Esophagus muscularis mucosa (tissue), 4 donors: Measurements from ENCODE around the gene BIRC6. TPM values are rescaled to one million over a fixed set of nuclear protein-coding genes. Genes with fewer than 3 reads are reported as not detected.

ENCODE experiments used
- DNase-seq: peaks from one replicate; pipeline ENCODE4 v3.0.0-alpha.2; 2017; ENCODE audit errors: extremely low spot score
- H3K27ac ChIP-seq, 4 donors: fragments of 200-600 bp; sonication (generic); replicated peaks in 1 of 4; 1 replicate in 3 of 4; 2 replicates in 1 of 4; pipeline ENCODE4 v1.5.1; 2016 to 2019; ENCODE audit warnings: mild to moderate bottlenecking in 1 of 4
- H3K27me3 ChIP-seq, 4 donors: fragments of 200-600 bp; sonication (generic); one replicate each; pipeline versions ENCODE4 v1.5.1 to v1.6.0; 2016 to 2019
- H3K36me3 ChIP-seq, 4 donors: fragments of 200-600 bp; sonication (generic); one replicate each; pipeline ENCODE4 v1.5.1; 2016 to 2019
- H3K4me1 ChIP-seq, 4 donors: fragments of 200-600 bp; sonication (generic); one replicate each; pipeline ENCODE4 v1.5.1; 2016 to 2019
- H3K4me3 ChIP-seq, 4 donors: fragments of 200-600 bp; sonication (generic); 1 replicate in 2 of 4; 2 replicates in 2 of 4; pipeline ENCODE4 v1.5.1; 2016 to 2019; ENCODE audit warnings: mild to moderate bottlenecking in 4 of 4, moderate library complexity in 1 of 4
- H3K9me3 ChIP-seq, 4 donors: fragments of 200-600 bp; sonication (generic); 1 replicate in 3 of 4; 2 replicates in 1 of 4; pipeline ENCODE4 v1.5.1; 2016 to 2019
- CTCF ChIP-seq, 3 experiments: fragments of 200-600 bp in 2 of 3; fragments of 450-650 bp in 1 of 3; sonication (generic) in 2 of 3; IDR thresholded peaks; one replicate each; pipeline ENCODE4 v1.5.1; 2017 to 2019; ENCODE audit warnings: antibody characterized with exemption in 3 of 3, mild to moderate bottlenecking in 2 of 3, moderate library complexity in 1 of 3
- EP300 ChIP-seq: sonication (generic); formaldehyde crosslinking; IDR thresholded peaks from one replicate; pipeline ENCODE4 v1.6.1; 2017; ENCODE audit warnings: antibody characterized with exemption
- POLR2A ChIP-seq: fragments of 450-650 bp; IDR thresholded peaks from one replicate; pipeline ENCODE4 v1.6.1; 2017; ENCODE audit warnings: antibody characterized with exemption, moderate library complexity, mild to moderate bottlenecking, low read depth
- POLR2AphosphoS5 ChIP-seq, 2 donors: sonication (generic); formaldehyde crosslinking; IDR thresholded peaks; one replicate each; pipeline ENCODE4 v1.6.1; 2017; ENCODE audit warnings: antibody characterized with exemption in 2 of 2
- WGBS: methylation state at CpG from one replicate; pipeline ENCODE4 v1.1.5; 2018; 5-methylcytosine and 5-hydroxymethylcytosine counted together
- intact Hi-C: fragments of 100-400 bp; cut with DNase I; formaldehyde crosslinking; loops from one replicate; pipeline ENCODE4 v1.15.1; 2023
- total RNA-seq, 4 donors: library from RNA; depleted of rRNA; stranded (reverse); fragments of >200 nt; gene quantifications; one replicate each; pipeline versions ENCODE4 v1.1.0 to v1.2.1, GENCODE V29; 2016

The BIRC6 gene
- total RNA-seq, 4 donors from 2014 or later = 74.2 to 103 (median 79.8) TPM

- intact Hi-C loops = no loop called here
- 97% methylated on average over 2 of the region's 2 CpGs for WGBS
- TF ChIP-seq CTCF (IDR thresholded peaks at IDR 0.05) (no peak), POLR2A (no peak), EP300 (no peak), POLR2AphosphoS5 (IDR thresholded peaks at IDR 0.05) (no peak)
- peaks cover 0 to 5% (median 0%) of the 10 kb centered on the region in 4 donors for H3K4me1 ChIP-seq
- H3K27me3 ChIP-seq = no peaks in the 10 kb centered on the region
- H3K4me3 ChIP-seq = no peak overlapping the region
- DNase-seq = no peak
- peaks cover 13 to 72% (median 34%) of the 10 kb centered on the region in 4 donors for H3K36me3 ChIP-seq
- no peaks in the 10 kb centered on the region for H3K9me3 ChIP-seq
- no peak overlapping the region for H3K27ac ChIP-seq
Measured at GRCh38 chr2:32386739-32387138, 29.9 kb downstream of the BIRC6 start.

DNA sequence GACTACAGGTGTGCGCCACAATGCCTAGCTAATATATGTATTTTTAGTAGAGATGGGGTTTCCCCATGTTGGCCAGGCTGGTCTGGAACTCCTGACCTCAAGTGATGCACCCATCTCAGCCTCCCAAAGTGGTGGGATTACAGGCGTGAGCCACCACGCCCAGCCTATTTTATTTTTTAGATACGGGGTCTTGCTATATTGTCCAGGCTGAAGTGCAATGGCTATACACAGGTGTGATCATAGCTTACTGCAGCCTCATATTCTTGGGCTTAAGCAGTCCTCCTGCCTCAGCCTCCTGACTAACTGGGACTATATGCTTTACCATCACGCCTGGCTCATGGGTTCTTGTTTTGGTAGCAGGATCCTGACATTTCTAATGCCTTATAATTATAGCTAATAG, 42.4 kb downstream of the BIRC6 start:
- WGBS = 95% methylated on average over 5 of the region's 5 CpGs
- TF ChIP-seq POLR2AphosphoS5 (IDR thresholded peaks at IDR 0.05) = no peak
- no peak for TF ChIP-seq EP300
- TF ChIP-seq CTCF (IDR thresholded peaks at IDR 0.05) = no peak
- TF ChIP-seq POLR2A = no peak
- Histone ChIP-seq H3K9me3 (no peaks in the 10 kb centered on the region), H3K4me1 (no peaks in the 10 kb centered on the region), H3K4me3 (no peak overlapping the region), H3K27ac (no peak overlapping the region), H3K27me3 (no peaks in the 10 kb centered on the region), H3K36me3 (peaks cover 15 to 79% (median 42%) of the 10 kb centered on the region in 4 donors)
- intact Hi-C loops = no loop called here
- DNase-seq = no peak

- Histone ChIP-seq H3K9me3 (no peaks in the 10 kb centered on the region), H3K27me3 (no peaks in the 10 kb centered on the region), H3K4me3 (no peak overlapping the region), H3K27ac (no peak overlapping the region), H3K4me1 (no peaks in the 10 kb centered on the region), H3K36me3 (peaks cover 2 to 78% (median 34%) of the 10 kb centered on the region in 4 donors)
- no peak for TF ChIP-seq CTCF (IDR thresholded peaks at IDR 0.05)
- TF ChIP-seq EP300 = no peak
- TF ChIP-seq POLR2AphosphoS5 (IDR thresholded peaks at IDR 0.05) = no peak
- TF ChIP-seq POLR2A = no peak
- intact Hi-C loops = no loop called here
- DNase-seq = no peak
Measured at GRCh38 chr2:32402091-32402490, 45.3 kb downstream of the BIRC6 start.

GRCh38 chr2:32403782-32404181, 47.0 kb downstream of the BIRC6 start:
- Histone ChIP-seq H3K27ac (no peak overlapping the region), H3K4me1 (no peaks in the 10 kb centered on the region), H3K36me3 (peaks cover 7 to 83% (median 36%) of the 10 kb centered on the region in 4 donors), H3K27me3 (no peaks in the 10 kb centered on the region), H3K4me3 (no peak overlapping the region), H3K9me3 (no peaks in the 10 kb centered on the region)
- 91% methylated on average over 5 of the region's 5 CpGs for WGBS
- no peak for DNase-seq
- intact Hi-C loops = no loop called here
- TF ChIP-seq POLR2AphosphoS5 (IDR thresholded peaks at IDR 0.05) (no peak), POLR2A (no peak), EP300 (no peak), CTCF (IDR thresholded peaks at IDR 0.05) (no peak)

DNA sequence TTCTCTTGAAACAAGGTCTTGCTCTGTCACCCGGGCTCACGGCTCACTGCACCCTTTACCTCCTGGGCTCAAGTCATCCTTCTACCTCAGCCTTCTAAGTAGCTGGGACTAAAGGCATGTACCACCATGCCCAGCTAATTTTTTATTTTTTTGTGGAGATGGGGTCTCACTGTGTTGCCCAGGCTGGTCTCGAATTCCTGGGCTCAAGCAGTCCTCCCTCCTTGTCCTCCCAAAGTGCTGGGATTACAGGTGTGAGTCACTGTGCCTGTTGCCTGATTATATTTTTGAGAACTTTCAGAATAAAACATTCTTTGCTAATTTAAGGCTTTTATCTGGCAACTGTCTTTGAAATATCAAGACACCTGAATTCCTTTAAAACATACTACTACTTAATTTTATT, 47.9 kb downstream of the BIRC6 start:
- H3K36me3 ChIP-seq = peaks cover 7 to 83% (median 38%) of the 10 kb centered on the region in 4 donors
- no peaks in the 10 kb centered on the region for H3K4me1 ChIP-seq
- no peaks in the 10 kb centered on the region for H3K27me3 ChIP-seq
- WGBS = 95% methylated on average over 3 of the region's 3 CpGs
- DNase-seq = no peak
- H3K9me3 ChIP-seq = no peaks in the 10 kb centered on the region
- no peak overlapping the region for H3K4me3 ChIP-seq
- TF ChIP-seq EP300 = no peak
- TF ChIP-seq CTCF (IDR thresholded peaks at IDR 0.05) = no peak
- TF ChIP-seq POLR2AphosphoS5 (IDR thresholded peaks at IDR 0.05) = no peak
- no peak for TF ChIP-seq POLR2A
- intact Hi-C loops = no loop called here
- no peak overlapping the region for H3K27ac ChIP-seq
